ENCODE results near the gene KRTAP5-2. TPM values are rescaled to one million over a fixed set of nuclear protein-coding genes. Genes with fewer than 3 reads are reported as not detected.
"Not testable (repeated sequence)": the region's sequence is repeated elsewhere in the genome, so short reads cannot be mapped to it uniquely, and the experiment has no call there.

KRTAP5-2 gene, protein sequence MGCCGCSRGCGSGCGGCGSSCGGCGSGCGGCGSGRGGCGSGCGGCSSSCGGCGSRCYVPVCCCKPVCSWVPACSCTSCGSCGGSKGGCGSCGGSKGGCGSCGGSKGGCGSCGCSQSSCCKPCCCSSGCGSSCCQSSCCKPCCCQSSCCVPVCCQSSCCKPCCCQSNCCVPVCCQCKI
- not detected for polyA plus RNA-seq (ENCODE audit: insufficient read length)

DNA sequence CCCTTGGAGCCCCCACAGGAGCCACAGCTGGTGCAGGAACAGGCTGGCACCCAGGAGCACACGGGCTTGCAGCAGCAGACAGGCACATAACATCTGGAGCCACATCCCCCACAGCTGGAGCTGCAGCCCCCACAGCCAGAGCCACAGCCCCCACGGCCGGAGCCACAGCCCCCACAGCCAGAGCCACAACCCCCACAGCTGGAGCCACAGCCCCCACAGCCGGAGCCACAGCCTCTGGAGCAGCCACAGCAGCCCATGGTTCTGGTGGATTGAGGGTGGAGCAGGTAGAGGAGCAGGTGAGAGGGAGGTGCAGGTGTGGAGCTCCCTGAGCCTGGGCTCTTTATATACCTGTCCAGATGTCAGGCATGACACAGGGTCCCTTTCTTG is at the start of gene KRTAP5-2:
TSS of gene KRTAP5-2 (minus strand) at position 301 of the 387 bp plus-strand sequence. CDS start at position 257, 44 bp downstream.
- no peak for DNase-seq

DNA sequence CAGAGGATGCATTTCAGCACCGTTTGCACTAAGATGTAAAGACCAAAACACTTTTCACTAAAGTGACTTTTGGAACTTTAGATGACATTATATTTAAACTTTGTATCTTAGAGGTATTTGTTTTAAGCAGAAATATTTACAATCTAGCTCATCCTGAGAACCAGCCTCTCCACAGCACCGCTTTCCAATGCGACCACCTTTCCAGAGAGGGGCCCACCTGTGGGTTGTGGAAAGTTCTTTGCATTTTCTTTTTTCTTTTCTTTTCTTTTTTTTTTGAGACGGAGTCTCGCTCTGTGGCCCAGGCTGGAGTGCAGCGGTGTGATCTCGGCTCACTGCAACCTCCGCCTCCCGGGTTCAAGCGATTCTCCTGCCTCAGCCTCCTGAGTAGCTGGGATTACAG is 48.4 kb upstream of the KRTAP5-2 start:
- not testable (repeated sequence) for DNase-seq

DNA sequence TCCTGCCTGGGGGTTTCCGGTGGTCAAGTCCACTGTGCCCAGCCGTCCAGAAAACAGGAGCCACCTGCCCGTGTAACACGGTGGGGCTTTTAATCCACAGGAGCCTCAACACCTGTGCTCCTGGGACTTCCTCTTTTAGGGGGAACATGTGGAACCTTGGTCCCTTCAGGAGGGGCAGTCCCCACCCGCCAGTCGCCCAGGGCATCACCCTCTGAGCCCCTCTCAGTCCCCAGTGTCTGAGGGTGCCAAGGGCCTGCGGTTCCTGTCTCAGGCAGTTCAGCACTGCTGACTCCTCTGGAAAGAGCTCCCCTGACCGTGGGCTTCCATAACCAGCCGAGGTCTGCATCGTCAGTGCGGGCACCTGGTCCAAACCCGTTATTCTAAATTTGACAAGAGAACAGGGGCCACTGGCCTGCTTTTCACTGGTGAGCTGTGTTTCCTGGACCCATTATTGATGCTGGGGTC is 47.3 kb upstream of the KRTAP5-2 start:
- DNase-seq = no peak

DNA sequence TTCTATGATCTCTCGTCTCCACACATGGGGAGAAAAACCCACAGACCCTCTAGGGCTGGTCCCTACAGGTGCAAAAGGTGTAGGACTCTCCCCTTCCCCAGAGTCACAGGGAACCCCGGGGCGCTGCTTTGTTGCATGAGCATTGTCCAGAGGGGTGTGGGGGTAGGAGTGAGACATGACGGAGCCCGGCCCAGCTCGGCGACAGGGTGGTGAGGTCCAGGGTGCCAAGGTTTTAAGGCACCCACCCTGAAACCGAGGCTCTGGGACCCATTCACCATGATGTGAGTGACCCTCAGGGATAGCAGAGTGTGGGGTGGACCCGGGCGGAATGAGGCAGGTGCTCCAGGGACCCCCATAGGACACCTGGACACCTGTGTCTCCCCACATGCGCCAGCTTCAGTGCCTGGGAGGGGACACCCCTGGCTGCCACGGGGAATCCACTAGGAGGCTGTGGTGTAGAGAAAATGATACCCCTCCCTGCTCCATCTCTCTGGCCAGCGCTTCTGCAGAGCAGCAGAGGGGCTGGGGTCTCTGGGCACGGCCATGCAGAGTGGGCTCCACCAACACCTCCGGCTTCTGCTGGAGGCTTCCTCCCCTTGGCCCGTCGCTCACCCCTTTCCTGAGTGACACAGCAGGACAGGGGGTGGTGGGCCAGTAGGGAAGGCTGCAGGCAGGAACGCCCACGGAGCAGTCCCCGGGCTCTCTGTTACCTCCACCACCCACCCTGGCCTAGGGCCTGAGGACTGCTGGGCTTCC is 46.7 kb upstream of the KRTAP5-2 start:
- DNase-seq = no peak

DNA sequence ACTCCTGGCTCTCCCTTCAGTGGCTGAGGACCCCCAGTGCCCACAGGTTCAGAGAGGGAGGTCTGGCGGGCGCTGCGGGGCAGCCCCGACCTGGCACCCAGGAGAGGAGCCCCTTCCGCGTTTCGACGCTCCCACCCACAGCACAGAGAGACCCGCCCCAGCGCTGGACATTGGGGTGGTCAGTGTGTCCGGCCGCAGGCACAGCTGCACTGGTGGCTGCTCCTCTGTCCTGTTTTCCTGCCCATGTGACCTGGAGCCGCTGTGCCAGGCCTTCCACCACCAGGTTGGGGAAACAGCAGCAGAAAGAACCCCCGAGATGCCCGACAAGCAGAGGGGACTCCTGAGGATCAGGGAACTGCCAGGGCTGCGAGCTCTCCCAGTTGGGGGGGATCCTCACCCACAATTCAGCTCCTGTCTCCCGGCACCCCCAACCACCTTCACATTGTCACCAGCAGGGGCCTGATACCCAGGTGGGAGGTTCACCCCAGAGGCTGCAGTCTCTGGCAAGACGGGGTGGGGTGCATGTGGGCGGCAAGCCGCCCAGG is 45.1 kb upstream of the KRTAP5-2 start:
- DNase-seq = no peak

DNA sequence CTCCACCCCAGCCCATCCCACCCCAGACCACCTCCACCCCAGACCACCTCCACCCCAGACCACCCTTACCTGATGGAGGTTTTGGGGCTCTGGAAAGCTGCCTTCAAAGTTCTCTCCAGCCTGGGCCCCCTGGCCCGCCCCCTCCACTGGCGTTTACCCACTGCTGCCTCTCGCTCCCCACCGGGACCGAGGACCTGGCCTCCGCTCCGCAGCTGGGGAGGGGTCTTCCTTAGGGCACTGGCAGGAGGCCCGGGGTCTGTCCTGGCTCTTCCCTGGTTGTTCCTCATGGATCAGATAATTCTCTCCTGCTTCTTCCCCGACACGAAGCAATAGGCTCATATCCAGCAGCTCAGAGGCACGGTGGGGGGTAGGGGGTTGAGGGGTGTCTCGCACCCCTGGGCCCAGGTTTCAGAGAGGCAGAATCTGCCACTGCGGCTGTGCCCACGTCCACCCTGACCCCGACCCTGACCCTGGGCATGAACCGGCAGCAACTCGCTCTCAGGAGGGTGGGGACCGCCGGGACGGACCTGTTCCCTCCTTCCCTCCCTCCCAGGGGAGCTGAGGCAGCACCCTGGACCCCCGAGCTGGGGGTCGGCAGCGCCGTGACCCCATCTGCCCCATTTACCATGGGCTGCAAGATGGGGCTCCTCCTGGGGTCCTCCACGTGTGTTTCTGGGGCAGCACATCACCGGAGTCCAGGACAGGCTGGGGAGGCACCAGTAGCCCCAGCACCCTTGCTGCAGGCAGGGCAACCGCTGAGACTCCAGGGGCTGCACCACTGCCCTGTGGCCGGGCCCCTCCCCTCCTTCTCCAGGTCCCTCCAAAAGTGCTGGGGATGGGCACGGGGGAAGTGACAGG is 44.4 kb upstream of the KRTAP5-2 start:
- no peak for DNase-seq

DNA sequence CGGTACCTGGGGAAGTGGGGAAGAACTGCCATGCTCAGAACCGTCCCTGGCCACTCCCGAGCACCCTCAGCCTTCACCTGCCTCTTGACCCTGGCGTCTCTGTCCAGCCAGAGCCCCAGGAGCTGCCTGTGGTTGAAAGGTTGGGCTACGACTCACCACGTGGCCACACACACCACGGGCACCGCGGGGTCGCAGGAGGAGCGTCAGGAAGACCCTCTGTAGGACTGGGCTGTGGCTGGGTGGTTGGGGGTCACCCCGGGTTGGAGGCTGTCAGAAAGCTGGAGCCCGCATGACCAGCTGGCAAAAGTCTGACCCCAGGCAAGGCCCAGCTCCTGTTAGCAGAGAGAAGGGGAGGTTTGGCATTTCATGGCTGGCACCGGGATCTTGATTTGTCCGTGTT is 43.0 kb upstream of the KRTAP5-2 start:
- no peak for DNase-seq

DNA sequence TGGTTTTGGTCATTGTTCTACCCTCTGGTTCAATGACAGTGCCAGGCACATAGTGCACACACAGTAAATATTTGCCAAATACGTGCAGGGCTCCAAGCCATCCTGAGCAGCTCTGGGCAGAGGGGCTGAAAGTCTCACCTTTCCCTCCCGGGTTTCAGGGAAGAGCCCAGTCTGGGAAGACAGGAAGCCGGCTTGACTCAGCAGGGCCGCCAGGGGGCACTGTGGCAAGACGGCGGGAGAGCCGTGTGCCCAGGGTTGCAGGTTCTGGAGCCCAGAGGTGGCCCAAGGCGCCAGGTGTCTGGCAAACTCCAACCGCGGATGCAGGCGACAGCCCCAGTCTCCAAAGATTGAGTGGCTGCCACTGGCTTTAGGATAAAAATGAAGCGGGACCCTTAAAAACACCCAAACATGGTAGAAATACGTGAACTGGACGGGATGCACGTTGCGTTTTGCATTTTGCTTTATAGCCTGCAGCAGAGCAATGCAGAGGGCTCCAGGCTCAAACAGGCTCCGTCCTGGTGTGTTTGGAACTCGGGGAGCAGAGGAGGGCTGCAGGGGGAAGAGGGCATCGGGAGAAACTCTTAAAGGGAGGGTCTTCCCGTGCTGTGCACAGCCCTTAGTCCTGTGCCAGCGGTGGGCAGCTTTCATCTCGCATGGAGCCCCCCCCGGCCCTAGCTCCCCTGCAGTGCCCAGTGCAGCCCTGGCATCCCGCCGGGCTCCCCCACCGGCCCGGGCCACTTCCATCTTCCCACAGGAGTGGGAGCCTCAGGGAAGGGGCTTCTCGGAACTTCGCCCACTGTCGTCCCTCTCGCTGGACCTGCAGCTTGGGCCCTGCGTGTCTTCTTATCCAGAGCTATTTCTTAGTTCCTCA is 42.2 kb upstream of the KRTAP5-2 start:
- no peak for DNase-seq

DNA sequence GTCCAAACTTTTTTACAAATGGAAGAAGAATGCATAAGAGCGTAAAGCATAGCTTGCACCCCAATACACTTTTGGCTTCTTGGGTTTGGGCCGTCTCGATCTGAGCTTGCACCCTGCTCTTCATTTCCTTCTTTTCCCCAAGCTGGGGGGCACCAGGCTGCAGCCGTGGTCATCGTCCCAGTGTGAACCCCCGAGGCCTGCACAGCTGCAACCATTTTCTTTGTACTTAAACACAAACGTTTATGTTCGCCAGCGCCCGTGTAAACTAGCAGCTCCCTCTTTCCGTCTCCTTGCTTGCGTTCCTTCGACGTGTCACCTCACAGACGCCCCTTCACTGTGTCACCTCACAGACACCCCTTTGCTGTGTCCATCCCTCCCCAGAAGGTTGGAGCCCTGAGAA is 41.6 kb upstream of the KRTAP5-2 start:
- no peak for DNase-seq

DNA sequence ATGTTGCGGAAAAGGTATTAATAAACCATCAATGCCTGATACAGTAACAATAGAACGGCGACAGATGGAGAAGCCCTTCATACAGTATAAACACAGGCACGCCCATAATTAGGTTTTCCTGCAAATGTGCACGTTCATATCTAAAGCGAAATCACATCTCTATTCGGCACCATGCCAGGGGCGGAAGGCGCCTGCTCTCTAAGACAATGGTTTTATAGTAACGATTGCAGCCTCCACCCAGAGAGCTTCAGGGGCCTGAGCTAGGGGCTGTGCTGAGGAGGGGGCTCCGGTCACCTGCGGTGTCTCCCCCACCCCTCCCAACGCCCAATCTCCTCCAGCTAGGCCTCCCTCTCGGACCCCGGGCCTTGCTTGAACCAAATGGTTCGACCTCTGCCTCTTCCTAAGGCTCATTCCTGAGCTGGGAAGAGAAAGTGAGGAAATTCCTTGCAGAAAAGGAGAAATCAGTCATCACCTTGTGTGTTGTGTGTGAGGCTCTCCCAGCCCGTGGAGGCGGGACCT is 41.1 kb upstream of the KRTAP5-2 start:
- DNase-seq = no peak

DNA sequence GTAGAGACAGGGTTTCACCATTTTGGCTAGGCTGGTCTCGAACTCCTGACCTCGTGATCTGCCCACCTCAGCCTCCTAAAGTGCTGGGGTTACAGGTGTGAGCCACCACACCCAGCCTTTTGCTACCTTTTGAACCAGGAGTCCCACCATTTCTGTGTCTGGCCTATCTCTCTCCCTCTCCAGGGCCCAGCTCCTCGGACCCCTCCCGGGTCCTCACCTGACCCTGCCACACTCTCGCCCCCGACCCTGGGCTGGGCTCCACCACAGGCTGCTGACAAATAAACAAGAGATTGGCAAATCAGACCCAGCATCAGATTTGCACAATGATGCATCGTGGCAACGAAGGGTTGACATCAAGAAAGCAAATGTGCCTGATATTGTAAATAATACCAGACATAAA is 40.2 kb upstream of the KRTAP5-2 start:
- no peak for DNase-seq

DNA sequence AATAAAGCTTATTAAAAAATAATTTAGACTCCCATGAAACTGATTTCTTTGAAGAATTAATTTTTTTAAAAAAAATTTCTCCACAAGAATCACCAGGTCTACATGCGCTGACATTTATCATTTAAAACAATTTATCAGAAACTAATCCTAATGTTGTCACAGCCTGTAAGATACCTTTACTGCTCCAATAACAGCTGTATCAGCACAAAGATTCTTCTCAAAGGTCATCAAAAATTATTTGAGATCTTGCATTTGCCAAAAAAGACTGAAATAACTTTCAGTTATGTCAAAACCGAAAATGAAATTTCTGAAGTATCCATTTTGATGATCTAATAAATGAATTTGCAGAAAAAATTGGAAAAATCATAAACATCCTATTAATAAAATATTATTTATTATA is 39.5 kb upstream of the KRTAP5-2 start:
- no peak for DNase-seq

DNA sequence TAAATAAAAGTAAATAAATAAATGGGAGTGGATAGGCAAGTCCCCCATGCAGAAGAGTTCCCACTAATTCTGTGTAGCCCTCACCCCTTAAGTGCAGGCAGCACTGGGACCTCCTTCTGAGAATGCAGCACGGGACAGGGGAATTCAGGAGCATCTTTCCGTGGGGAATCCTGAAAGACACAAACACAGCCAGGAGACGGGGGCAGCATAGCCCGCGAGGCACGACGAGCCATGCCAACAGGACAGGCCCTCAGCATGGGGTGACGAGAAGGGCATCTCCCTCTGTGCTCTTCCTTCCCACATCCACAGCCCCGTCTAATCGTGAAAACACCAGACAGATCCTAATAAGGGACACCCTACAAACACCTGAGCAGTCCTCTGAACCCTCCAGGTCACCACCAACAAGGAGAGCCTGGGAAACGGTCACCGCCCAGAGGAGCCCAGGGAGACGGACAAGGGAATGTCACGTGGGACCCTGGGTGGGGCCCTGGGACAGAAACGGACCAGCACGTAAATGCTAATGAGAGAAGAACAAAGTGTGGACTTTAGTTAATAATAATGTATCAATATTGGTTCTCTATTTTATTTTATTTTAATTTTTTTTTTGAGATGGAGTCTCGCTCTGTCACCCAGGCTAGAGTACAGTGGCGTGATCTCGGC is 38.3 kb upstream of the KRTAP5-2 start:
- no peak for DNase-seq

DNA sequence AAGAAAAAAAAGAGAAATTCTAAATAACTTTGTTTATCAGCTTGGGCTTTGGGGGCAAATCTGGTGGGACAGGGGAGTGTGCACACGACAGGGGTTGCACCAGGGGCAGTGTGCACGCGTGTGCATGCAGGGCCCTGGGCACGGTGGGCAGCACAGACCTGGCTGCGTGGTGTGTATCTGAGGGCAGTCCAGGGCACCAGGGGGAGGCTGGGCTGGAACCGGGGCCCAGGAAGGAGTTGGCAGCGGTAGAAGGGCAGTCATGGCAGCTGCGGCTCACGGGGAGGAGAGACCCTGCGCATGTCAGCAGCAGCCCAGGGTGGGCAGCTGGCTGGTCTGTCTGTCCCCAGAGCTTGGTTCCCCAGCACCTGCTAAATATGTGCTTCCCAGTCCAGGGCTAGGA is 35.8 kb upstream of the KRTAP5-2 start:
- no peak for DNase-seq

DNA sequence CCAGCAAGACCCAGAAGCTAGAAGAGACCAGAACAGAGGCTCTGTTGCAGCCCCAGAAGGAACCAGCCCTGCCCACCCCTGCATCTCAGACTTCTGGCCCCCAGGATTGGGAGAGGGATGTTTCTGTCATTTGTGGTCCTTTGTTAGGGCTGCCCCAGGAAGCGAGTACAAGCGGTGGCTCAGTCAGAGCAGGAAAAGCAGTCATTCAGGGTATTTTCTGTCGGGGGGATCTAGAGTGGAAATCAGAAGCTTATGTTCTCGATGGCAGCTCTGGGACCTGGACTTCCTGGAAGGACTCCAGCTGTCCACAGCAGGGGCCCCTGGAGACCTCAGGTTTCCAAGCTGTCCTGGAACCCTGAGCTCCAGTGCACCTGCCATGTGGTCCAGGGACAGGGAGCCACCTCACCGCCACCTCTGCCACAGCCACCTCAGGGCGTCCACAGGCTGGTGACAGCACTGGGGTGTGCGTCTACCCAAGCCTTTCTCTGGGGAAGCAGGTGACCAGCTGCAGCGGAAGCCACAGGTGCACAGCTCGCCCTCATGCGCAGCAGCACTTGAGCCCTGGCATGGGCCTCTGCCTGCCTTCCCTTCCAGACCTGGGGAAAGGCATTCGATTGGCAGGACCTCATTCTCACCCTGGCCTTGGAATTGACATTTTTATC is 34.1 kb upstream of the KRTAP5-2 start:
- no peak for DNase-seq

DNA sequence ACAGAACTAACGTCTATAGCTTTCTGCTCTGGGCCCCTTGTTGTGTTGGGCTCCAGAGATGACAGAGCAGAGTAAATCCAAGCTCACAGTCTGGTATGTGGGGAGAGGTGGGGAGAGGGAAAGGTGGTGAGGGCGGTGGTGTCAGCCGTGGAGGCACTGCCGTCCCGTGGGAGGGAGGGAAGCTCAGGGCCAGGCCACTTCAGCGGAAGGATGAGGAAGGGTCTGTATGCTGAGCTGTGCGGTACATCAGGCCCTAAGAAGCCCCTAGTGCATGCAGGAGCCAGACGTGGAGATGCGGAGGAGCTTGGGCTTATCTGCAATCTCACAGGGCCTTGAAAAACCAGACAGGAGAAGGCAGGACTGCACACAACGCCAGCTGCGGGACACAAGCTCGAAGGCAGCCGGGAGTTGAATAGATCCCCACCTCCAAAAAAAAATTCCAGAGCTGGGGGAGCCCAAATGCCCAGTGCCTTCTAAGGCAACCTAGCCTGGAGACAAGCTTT is 33.0 kb upstream of the KRTAP5-2 start:
- no peak for DNase-seq

DNA sequence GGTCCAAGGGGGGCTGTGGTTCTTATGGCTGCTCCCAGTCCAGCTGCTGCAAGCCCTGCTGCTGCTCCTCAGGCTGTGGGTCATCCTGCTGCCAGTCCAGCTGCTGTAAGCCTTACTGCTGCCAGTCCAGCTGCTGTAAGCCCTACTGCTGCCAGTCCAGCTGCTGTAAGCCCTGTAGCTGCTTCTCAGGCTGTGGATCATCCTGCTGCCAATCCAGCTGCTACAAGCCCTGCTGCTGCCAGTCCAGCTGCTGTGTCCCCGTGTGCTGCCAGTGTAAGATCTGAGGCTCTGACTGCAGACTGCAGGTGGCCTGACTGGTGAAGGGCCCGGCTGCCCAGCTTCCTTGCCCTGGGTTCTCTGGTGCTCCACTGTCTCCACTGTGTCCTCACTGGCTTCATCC is 32.2 kb upstream of the KRTAP5-2 start:
- DNase-seq = no peak

DNA sequence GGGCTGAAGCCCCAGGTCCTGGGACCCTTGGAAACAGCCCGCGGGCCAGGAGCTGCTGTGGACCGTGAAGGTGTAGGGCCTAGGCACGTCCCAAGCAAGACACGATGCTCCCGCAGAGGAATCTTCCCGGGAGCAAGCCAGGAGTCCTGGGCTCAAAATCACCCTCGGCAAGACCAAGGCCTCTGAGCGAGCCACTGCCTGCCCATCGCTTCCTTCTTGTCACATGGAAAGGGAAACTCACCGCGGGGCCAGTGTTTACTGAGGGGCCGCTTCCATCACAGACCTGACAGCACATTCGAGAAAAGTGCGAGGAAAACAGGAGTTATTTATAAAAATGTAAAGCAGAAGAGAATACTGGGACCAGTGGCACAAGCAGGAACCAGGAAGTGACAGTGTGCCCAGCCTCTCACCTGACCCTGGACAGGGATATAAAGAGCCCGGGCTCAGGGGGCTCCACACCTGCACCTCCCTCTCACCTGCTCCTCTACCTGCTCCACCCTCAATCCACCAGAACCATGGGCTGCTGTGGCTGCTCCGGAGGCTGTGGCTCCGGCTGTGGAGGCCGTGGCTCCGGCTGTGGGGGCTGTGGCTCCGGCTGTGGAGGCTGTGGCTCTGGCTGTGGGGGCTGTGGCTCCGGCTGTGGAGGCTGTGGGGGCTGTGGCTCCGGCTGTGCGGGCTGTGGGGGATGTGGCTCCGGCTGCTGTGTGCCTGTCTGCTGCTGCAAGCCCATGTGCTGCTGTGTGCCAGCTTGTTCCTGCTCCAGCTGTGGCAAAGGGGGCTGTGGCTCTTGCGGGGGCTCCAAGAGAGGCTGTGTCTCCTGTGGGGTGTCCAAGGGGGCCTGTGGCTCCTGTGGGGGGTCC is 31.5 kb upstream of the KRTAP5-2 start, which contains the start of gene KRTAP5-5:
TSS of gene KRTAP5-5 (plus strand) at position 450 of the 860 bp plus-strand sequence. CDS start at position 516, 66 bp downstream.
- DNase-seq = no peak
